DND-41 (cell line): ENCODE data around the gene TMC5.

ENCODE experiments used
- CTCF ChIP-seq: IDR thresholded peaks from 2 replicates; pipeline ENCODE4 v1.5.1; 2012; ENCODE audit warnings: borderline replicate concordance, low read length, moderate library complexity, mild to moderate bottlenecking; ENCODE audit not compliant: poor library complexity, severe bottlenecking; ENCODE audit errors: extremely low read depth
- EZH2 ChIP-seq: IDR thresholded peaks from 3 replicates; pipeline ENCODE4 v1.6.1; 2012; ENCODE audit warnings: borderline replicate concordance, low read depth, mild to moderate bottlenecking, moderate library complexity, low read length, inconsistent platforms; ENCODE audit not compliant: severe bottlenecking

GRCh38 chr16:19431636-19432340 is 14.1 kb downstream of the TMC5 start:
- TF ChIP-seq CTCF (no peak), EZH2 (no peak)
